ENCODE results near the gene SMYD3.
A peak's percentile ranks its signal among the peaks of the same experiment; 100 is the strongest.

The SMYD3 gene

GRCh38 chr1:246155923-246156322 lies 351.2 kb downstream of the SMYD3 start:
- DNase-seq = no peak
- no peak for TF ChIP-seq CTCF (IDR thresholded peaks at IDR 0.05)
- H3K9me3 Mint-ChIP-seq = no peaks in the 10 kb centered on the region

GRCh38 chr1:246153796-246154212 lies 353.3 kb downstream of the SMYD3 start:
- no peaks in the 10 kb centered on the region for H3K9me3 Mint-ChIP-seq
- no peak for TF ChIP-seq CTCF (IDR thresholded peaks at IDR 0.05)
- peak overlapping the region; percentile 57 for H3K27ac Mint-ChIP-seq
- no peaks in the 10 kb centered on the region for H3K27me3 Mint-ChIP-seq (ENCODE audit: low read depth, poor library complexity)
- peaks cover 4% of the 10 kb centered on the region for H3K36me3 Mint-ChIP-seq (ENCODE audit: low read depth)
- H3K4me3 Mint-ChIP-seq = no peak overlapping the region
- no peak for DNase-seq
- H3K4me1 Mint-ChIP-seq = peaks cover 30% of the 10 kb centered on the region

More at GRCh38 chr1:246155923-246156322, 351.2 kb downstream of the SMYD3 start:
- H3K4me3 Mint-ChIP-seq = no peak overlapping the region
- no peaks in the 10 kb centered on the region for H3K36me3 Mint-ChIP-seq (ENCODE audit: low read depth)
- no peak overlapping the region for H3K27ac Mint-ChIP-seq
- no peaks in the 10 kb centered on the region for H3K27me3 Mint-ChIP-seq (ENCODE audit: low read depth, poor library complexity)
- H3K4me1 Mint-ChIP-seq = peaks cover 30% of the 10 kb centered on the region

GRCh38 chr1:246152986-246153431 lies 354.1 kb downstream of the SMYD3 start:
- Mint-ChIP-seq H3K27me3 (ENCODE audit: low read depth, poor library complexity) (no peaks in the 10 kb centered on the region), H3K9me3 (no peaks in the 10 kb centered on the region), H3K4me3 (no peak overlapping the region), H3K36me3 (ENCODE audit: low read depth) (peaks cover 12% of the 10 kb centered on the region), H3K4me1 (peaks cover 30% of the 10 kb centered on the region), H3K27ac (peak overlapping the region; percentile 16)
- no peak for DNase-seq
- TF ChIP-seq CTCF (IDR thresholded peaks at IDR 0.05) = no peak

- Mint-ChIP-seq H3K27me3 (ENCODE audit: low read depth, poor library complexity) (no peaks in the 10 kb centered on the region), H3K9me3 (no peaks in the 10 kb centered on the region), H3K36me3 (ENCODE audit: low read depth) (peaks cover 17% of the 10 kb centered on the region), H3K27ac (peak overlapping the region; percentile 98), H3K4me1 (peaks cover 34% of the 10 kb centered on the region), H3K4me3 (no peak overlapping the region)
- TF ChIP-seq CTCF (IDR thresholded peaks at IDR 0.05) = peak; percentile 15
- DNase-seq = no peak
Measured at GRCh38 chr1:246151796-246152434, 355.2 kb downstream of the SMYD3 start.

GRCh38 chr1:246149543-246149942 lies 357.5 kb downstream of the SMYD3 start:
- H3K27me3 Mint-ChIP-seq (ENCODE audit: low read depth, poor library complexity) = no peaks in the 10 kb centered on the region
- no peak overlapping the region for H3K27ac Mint-ChIP-seq
- no peak overlapping the region for H3K4me3 Mint-ChIP-seq
- H3K9me3 Mint-ChIP-seq = peaks cover 3% of the 10 kb centered on the region
- DNase-seq = no peak
- no peak for TF ChIP-seq CTCF (IDR thresholded peaks at IDR 0.05)
- peaks cover 24% of the 10 kb centered on the region for H3K36me3 Mint-ChIP-seq (ENCODE audit: low read depth)
- H3K4me1 Mint-ChIP-seq = peaks cover 47% of the 10 kb centered on the region

All from nephron progenitor cell (in vitro differentiated cells).